Ascending aorta (tissue), 2 donors: Measurements from ENCODE around the gene PKIG. TPM values are rescaled to one million over a fixed set of nuclear protein-coding genes. Genes with fewer than 3 reads are reported as not detected.

Experiments used
- DNase-seq, 2 donors: peaks; one replicate each; pipeline ENCODE4 v3.0.0-alpha.2; 2019; ENCODE audit warnings: low spot score in 2 of 2
- H3K27ac ChIP-seq, 2 donors: fragments of 200-600 bp; sonication (generic); one replicate each; pipeline ENCODE4 v1.5.1; 2016 to 2017; ENCODE audit warnings: mild to moderate bottlenecking in 1 of 2
- H3K27me3 ChIP-seq: fragments of 200-600 bp; sonication (generic); one replicate; pipeline ENCODE4 v1.5.1; 2017
- H3K36me3 ChIP-seq, 2 donors: fragments of 200-600 bp; sonication (generic); one replicate each; pipeline ENCODE4 v1.5.1; 2016
- H3K4me1 ChIP-seq, 2 donors: fragments of 200-600 bp; sonication (generic); one replicate each; pipeline ENCODE4 v1.5.1; 2016 to 2017; ENCODE audit warnings: mild to moderate bottlenecking in 1 of 2
- H3K4me3 ChIP-seq, 2 donors: fragments of 200-600 bp; sonication (generic); one replicate each; pipeline ENCODE4 v1.5.1; 2016 to 2017; ENCODE audit warnings: mild to moderate bottlenecking in 1 of 2
- H3K9me3 ChIP-seq, 2 donors: fragments of 200-600 bp; sonication (generic); one replicate each; pipeline ENCODE4 v1.5.1; 2016
- intact Hi-C: fragments of 100-400 bp; cut with DNase I; formaldehyde crosslinking; loops from one replicate; pipeline ENCODE4 v1.15.1; 2023
- total RNA-seq: library from RNA; depleted of rRNA; stranded (reverse); fragments of >200 nt; gene quantifications from one replicate; pipeline ENCODE4 v1.1.0, GENCODE V29; 2016
- TF ChIP-seq, protein P1 (sequence below), 3 experiments: fragments of 200-600 bp in 2 of 3; fragments of 450-650 bp in 1 of 3; sonication (generic) in 2 of 3; IDR thresholded peaks; one replicate each; pipeline ENCODE4 v1.5.1; 2016 to 2019; ENCODE audit warnings: antibody characterized with exemption in 3 of 3, mild to moderate bottlenecking in 1 of 3, moderate library complexity in 1 of 3

PKIG gene
- total RNA-seq, 1 donor from 2014 or later, result 84.7 TPM

DNA sequence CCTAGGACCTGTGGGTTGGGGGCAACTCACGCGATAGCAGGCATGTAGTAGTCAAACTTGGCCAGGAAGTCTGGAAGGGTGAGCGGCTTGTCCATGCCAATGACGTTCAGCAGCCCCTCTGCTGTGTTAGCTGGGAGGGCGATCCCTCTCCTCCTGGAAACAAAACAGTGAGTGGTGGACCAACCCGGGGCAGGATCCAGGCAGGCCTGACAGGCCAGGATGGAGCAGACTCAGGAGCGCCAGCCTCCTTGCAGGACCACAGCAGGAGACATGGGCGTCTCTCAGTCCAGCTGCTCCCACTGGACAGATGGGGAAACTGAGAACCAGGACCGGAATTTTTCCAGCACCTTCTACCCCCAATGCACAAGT is 46.6 kb downstream of the PKIG start:
- no peak for DNase-seq

DNA sequence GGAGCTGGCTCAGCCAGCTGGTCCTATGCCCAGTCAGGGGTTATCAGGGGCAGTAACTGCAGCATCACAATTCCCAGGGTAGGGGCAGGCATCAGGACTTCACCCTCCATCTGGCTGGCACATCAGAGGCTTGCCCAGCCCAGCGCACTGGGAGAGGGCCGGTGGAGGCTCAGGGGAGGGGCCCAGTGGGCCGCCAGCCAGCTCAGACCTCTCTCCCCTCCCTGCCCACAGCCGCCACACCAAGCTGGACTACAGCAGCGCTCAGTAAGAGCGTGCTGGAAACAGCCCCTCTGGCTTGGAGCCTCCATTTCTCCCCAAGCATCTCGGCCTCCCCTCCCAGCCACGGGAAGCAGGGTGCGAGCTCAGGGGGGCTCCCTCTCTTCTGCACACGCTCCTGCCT is 47.2 kb downstream of the PKIG start:
- no peaks in the 10 kb centered on the region for H3K36me3 ChIP-seq
- H3K27me3 ChIP-seq, result no peaks in the 10 kb centered on the region
- TF ChIP-seq, protein P1, sequence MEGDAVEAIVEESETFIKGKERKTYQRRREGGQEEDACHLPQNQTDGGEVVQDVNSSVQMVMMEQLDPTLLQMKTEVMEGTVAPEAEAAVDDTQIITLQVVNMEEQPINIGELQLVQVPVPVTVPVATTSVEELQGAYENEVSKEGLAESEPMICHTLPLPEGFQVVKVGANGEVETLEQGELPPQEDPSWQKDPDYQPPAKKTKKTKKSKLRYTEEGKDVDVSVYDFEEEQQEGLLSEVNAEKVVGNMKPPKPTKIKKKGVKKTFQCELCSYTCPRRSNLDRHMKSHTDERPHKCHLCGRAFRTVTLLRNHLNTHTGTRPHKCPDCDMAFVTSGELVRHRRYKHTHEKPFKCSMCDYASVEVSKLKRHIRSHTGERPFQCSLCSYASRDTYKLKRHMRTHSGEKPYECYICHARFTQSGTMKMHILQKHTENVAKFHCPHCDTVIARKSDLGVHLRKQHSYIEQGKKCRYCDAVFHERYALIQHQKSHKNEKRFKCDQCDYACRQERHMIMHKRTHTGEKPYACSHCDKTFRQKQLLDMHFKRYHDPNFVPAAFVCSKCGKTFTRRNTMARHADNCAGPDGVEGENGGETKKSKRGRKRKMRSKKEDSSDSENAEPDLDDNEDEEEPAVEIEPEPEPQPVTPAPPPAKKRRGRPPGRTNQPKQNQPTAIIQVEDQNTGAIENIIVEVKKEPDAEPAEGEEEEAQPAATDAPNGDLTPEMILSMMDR (IDR thresholded peaks at IDR 0.05), result no peak
- no peak overlapping the region for H3K27ac ChIP-seq
- no peaks in the 10 kb centered on the region for H3K4me1 ChIP-seq
- no peaks in the 10 kb centered on the region for H3K9me3 ChIP-seq
- H3K4me3 ChIP-seq, result no peak overlapping the region
- intact Hi-C loops, result no loop called here
- no peak for DNase-seq

More for the DNA sequence above, 46.6 kb downstream of the PKIG start:
- H3K27me3 ChIP-seq, result no peaks in the 10 kb centered on the region
- TF ChIP-seq, protein P1 (IDR thresholded peaks at IDR 0.05), result no peak
- no peak overlapping the region for H3K27ac ChIP-seq
- no peaks in the 10 kb centered on the region for H3K4me1 ChIP-seq
- no peaks in the 10 kb centered on the region for H3K9me3 ChIP-seq
- no peak overlapping the region for H3K4me3 ChIP-seq
- intact Hi-C loops, result no loop called here
- H3K36me3 ChIP-seq, result no peaks in the 10 kb centered on the region

DNA sequence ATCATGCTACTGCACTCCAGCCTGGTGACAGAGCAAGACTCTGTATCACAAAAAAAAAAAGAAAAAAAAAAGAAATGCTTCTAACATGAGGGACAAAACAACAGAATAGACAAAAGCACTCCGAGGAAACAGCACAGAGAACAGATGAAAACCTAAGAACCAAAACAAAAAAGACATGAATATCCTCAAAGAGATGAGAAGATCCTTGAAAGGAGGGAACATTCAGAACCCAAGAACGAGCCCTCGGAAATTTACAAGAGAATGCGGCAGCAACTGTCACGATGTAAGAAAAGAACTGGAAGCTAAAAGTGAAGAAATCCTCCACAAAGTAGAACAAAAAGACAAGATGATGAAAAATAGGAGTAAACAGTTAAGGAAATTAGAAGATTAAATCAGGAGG is 47.9 kb downstream of the PKIG start:
- H3K4me3 ChIP-seq, result no peak overlapping the region
- H3K9me3 ChIP-seq, result no peaks in the 10 kb centered on the region
- H3K36me3 ChIP-seq, result no peaks in the 10 kb centered on the region
- no peak overlapping the region for H3K27ac ChIP-seq
- DNase-seq, result no peak
- TF ChIP-seq, protein P1 (IDR thresholded peaks at IDR 0.05), result no peak
- H3K27me3 ChIP-seq, result no peaks in the 10 kb centered on the region
- intact Hi-C loops, result no loop called here
- no peaks in the 10 kb centered on the region for H3K4me1 ChIP-seq

DNA sequence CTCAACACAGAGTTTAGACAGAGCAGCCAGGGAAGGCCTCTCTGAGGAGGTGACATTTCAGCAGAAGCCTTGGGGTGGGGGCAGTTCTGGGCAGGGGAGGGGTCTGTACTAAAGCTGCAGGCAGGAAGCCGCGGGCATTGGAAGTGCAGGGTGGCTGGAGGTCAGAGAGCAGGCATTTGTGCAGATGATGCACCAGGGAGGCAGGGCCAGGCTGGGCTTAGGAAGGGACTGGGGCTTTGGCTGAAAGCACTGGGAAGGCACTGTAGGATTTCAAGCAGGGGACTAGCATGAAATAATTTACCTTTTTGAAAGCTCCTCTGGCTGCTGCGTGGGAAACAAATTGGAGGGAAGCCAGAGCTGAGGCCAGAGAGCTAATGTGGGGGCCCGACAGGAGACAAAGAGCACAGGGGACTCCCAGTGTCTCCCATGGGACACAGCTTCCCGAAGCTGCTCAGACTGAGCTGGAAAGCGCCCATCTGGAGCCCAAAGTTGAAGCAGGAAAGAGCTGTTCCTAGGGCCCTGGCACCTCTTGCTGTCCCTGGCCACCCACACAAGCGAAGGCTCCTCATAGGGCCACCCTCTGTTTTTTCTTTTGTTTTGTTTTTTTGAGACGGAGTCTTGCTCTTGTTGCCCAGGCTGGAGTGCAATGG is 49.8 kb downstream of the PKIG start:
- Histone ChIP-seq H3K36me3 (no peaks in the 10 kb centered on the region), H3K4me3 (no peak overlapping the region), H3K9me3 (no peaks in the 10 kb centered on the region), H3K4me1 (no peaks in the 10 kb centered on the region), H3K27ac (no peak overlapping the region), H3K27me3 (no peaks in the 10 kb centered on the region)
- TF ChIP-seq, protein P1 (IDR thresholded peaks at IDR 0.05), result no peak
- intact Hi-C loops, result no loop called here
- DNase-seq, result no peak

DNA sequence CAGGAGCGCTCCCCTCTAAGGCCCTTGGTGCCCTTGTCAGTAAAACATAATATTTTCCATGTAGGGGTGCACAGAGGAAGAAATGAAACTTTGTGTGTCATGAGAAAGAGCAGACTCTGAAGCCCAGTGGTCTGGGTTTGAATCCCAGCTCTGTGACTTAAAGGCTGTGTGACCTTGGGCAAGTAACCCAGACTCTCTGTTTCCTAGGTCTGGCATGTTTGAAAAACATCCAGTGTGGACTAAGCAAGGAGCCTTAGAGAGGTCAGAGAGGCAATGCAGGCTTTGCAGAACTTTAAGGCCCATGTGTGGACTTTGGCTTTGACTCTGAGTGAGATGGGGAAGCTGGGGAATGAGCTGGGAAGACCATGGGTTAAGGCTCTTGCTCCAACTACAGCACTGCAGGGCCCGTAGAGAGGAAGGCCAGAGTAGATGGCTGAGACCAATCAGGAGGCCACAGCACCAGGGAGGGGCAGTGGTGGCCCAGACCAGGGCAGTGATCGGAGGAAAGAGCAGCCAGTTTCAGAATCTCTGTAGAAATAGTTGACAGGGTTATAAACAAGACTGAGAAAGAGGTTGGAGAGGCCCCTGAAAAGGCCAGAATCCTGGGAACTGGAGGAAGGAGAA is 50.9 kb downstream of the PKIG start:
- H3K9me3 ChIP-seq, result no peaks in the 10 kb centered on the region
- no peaks in the 10 kb centered on the region for H3K4me1 ChIP-seq
- H3K27me3 ChIP-seq, result no peaks in the 10 kb centered on the region
- DNase-seq, result no peak
- TF ChIP-seq, protein P1 (IDR thresholded peaks at IDR 0.05), result no peak
- intact Hi-C loops, result no loop called here
- H3K36me3 ChIP-seq, result no peaks in the 10 kb centered on the region
- no peak overlapping the region for H3K4me3 ChIP-seq
- H3K27ac ChIP-seq, result peak overlapping the region in 1 of 2 donors; percentile 4
